Measurements from ENCODE around the gene FAM229B. TPM values are rescaled to one million over a fixed set of nuclear protein-coding genes. Genes with fewer than 3 reads are reported as not detected.

The FAM229B gene
- total and polyA plus RNA-seq, 9 of the 15 experiments (the other 6 are each of a cell fraction or from before 2014, with no cell fraction given) = 3.3 to 17.4 (median 5.8) TPM

DNA sequence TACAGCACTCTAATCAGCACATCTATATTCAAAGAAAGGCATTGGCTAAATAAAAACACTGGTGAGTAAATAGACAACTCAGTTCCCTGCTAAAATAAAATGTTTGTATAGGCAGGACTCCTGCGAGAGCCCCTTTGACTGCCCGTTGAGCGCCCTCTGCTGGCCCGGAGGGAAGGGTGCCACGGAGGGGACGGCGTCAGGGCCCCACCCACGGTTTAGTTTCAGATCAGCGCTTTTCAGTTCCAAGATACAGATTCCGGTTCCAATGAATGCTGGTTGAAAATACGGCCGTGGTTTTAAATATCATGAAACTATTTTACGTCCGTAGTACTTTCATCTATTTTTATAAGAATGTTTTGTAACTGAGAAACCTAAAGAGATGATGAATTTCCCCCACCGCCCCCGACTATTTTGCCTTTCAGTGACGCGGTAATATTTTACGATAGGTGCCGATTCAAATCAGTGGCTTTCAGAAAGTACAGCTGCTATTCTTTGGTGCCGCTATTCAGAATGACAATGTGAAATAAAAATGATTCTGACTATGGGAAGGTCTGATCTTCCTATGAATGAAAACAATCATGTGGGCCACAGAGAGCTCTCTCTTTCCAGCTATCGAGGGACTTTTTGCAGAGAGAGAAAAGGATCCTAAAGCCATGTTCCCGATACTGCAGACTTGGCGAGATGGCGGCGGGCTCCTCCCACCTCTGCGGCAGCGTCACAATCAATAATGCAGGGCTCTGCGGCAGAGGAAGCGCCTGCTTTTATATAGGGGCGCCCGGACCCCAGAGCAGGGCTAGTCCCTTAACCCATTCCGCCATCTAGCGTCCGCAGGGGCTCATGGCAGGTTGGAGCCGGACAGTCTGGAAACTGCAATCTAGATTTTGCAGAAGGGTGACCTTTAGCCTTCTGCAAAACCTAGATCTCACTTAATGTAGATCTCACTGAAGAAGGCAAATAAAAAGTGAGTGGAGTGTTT is 44.1 kb upstream of the FAM229B start (continued):
- TF ChIP-seq, protein P1, sequence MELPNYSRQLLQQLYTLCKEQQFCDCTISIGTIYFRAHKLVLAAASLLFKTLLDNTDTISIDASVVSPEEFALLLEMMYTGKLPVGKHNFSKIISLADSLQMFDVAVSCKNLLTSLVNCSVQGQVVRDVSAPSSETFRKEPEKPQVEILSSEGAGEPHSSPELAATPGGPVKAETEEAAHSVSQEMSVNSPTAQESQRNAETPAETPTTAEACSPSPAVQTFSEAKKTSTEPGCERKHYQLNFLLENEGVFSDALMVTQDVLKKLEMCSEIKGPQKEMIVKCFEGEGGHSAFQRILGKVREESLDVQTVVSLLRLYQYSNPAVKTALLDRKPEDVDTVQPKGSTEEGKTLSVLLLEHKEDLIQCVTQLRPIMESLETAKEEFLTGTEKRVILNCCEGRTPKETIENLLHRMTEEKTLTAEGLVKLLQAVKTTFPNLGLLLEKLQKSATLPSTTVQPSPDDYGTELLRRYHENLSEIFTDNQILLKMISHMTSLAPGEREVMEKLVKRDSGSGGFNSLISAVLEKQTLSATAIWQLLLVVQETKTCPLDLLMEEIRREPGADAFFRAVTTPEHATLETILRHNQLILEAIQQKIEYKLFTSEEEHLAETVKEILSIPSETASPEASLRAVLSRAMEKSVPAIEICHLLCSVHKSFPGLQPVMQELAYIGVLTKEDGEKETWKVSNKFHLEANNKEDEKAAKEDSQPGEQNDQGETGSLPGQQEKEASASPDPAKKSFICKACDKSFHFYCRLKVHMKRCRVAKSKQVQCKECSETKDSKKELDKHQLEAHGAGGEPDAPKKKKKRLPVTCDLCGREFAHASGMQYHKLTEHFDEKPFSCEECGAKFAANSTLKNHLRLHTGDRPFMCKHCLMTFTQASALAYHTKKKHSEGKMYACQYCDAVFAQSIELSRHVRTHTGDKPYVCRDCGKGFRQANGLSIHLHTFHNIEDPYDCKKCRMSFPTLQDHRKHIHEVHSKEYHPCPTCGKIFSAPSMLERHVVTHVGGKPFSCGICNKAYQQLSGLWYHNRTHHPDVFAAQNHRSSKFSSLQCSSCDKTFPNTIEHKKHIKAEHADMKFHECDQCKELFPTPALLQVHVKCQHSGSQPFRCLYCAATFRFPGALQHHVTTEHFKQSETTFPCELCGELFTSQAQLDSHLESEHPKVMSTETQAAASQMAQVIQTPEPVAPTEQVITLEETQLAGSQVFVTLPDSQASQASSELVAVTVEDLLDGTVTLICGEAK (IDR thresholded peaks at IDR 0.05) = 0 out of 2 replicates have a peak, but pooled peaks have one; percentile 26
- TF ChIP-seq, protein P1 (CRISPR knock-in tag; IDR thresholded peaks at IDR 0.05) = no peak
- 0 out of 2 replicates have a peak, but pooled peaks have one; percentile 33 for TF ChIP-seq HDAC2 (IDR thresholded peaks at IDR 0.05)
- peak; percentile 58; the same call in 1 of the 2 replicates for TF ChIP-seq KLF16 (IDR thresholded peaks at IDR 0.05)
- TF ChIP-seq YY1 (IDR thresholded peaks at IDR 0.05; ENCODE audit: borderline replicate concordance in 1 of 3, control insufficient read depth in 1 of 3, extremely low read depth in 1 of 3, insufficient read depth in 3 of 3, insufficient read length in 1 of 3, insufficient replicate concordance in 2 of 3, low read depth in 1 of 3, low read length in 2 of 3) = peak in 2 of 3 experiments; percentile 72 to 76
- TF ChIP-seq RCOR1 (IDR thresholded peaks at IDR 0.05; ENCODE audit: borderline replicate concordance in 1 of 2, low read depth in 2 of 2, low read length in 2 of 2) = peak in 1 of 2 experiments; percentile 55; a peak in 1 of 4 replicates
- TF ChIP-seq STAG1 (CRISPR knock-in tag; IDR thresholded peaks at IDR 0.05; ENCODE audit: borderline replicate concordance) = peak; percentile 74; the same call in 1 of the 2 replicates
- TF ChIP-seq, protein P2, sequence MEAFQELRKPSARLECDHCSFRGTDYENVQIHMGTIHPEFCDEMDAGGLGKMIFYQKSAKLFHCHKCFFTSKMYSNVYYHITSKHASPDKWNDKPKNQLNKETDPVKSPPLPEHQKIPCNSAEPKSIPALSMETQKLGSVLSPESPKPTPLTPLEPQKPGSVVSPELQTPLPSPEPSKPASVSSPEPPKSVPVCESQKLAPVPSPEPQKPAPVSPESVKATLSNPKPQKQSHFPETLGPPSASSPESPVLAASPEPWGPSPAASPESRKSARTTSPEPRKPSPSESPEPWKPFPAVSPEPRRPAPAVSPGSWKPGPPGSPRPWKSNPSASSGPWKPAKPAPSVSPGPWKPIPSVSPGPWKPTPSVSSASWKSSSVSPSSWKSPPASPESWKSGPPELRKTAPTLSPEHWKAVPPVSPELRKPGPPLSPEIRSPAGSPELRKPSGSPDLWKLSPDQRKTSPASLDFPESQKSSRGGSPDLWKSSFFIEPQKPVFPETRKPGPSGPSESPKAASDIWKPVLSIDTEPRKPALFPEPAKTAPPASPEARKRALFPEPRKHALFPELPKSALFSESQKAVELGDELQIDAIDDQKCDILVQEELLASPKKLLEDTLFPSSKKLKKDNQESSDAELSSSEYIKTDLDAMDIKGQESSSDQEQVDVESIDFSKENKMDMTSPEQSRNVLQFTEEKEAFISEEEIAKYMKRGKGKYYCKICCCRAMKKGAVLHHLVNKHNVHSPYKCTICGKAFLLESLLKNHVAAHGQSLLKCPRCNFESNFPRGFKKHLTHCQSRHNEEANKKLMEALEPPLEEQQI (IDR thresholded peaks at IDR 0.05) = peak; percentile 90
- TF ChIP-seq ETV5 (CRISPR knock-in tag; IDR thresholded peaks at IDR 0.05; ENCODE audit: low read depth) = 0 out of 2 replicates have a peak, but pooled peaks have one; percentile 40
- peak; percentile 71 for TF ChIP-seq TAL1 (IDR thresholded peaks at IDR 0.05)
- TF ChIP-seq CREM (IDR thresholded peaks at IDR 0.05; ENCODE audit: low read depth) = peak; percentile 70
